H9 (cell line): ENCODE data around the gene NEAT1. TPM values are rescaled to one million over a fixed set of nuclear protein-coding genes. Genes with fewer than 3 reads are reported as not detected.

Experiments
- DNase-seq: peaks from one replicate; pipeline ENCODE4 v3.0.0-alpha.2; 2017
- H2AFZ ChIP-seq: one replicate; pipeline ENCODE4 v1.6.1; 2013; ENCODE audit warnings: mild to moderate bottlenecking, low read length, control low read depth, moderate library complexity
- H2AK5ac ChIP-seq: 2 replicates; pipeline ENCODE4 v1.6.1; 2013; ENCODE audit warnings: low read length, control low read depth, mixed read lengths; ENCODE audit not compliant: insufficient read length
- H2BK120ac ChIP-seq: one replicate; pipeline ENCODE4 v1.6.1; 2013; ENCODE audit warnings: low read depth, mild to moderate bottlenecking, low read length, control low read depth, inconsistent platforms; ENCODE audit not compliant: poor library complexity, severe bottlenecking
- H2BK12ac ChIP-seq: 2 replicates; pipeline ENCODE4 v1.6.1; 2013; ENCODE audit warnings: low read length, control low read depth, mixed read lengths, low read depth; ENCODE audit not compliant: insufficient read length
- H2BK15ac ChIP-seq: 2 replicates; pipeline ENCODE4 v1.6.1; 2013; ENCODE audit warnings: low read depth, low read length, control low read depth
- H2BK20ac ChIP-seq: one replicate; pipeline ENCODE4 v1.6.1; 2013; ENCODE audit warnings: low read depth, mild to moderate bottlenecking, low read length, control low read depth, inconsistent platforms; ENCODE audit not compliant: poor library complexity, severe bottlenecking
- H2BK5ac ChIP-seq: 2 replicates; pipeline ENCODE4 v1.6.1; 2013; ENCODE audit warnings: low read length, control low read depth, mixed read lengths; ENCODE audit not compliant: insufficient read length
- H3K14ac ChIP-seq: 2 replicates; pipeline ENCODE4 v1.6.1; 2013; ENCODE audit warnings: low read length, control low read depth; ENCODE audit not compliant: insufficient read depth
- H3K18ac ChIP-seq: 2 replicates; pipeline ENCODE4 v1.6.1; 2013; ENCODE audit warnings: low read depth, mild to moderate bottlenecking, mixed read lengths, low read length, control low read depth; ENCODE audit not compliant: insufficient read length
- H3K23ac ChIP-seq: 2 replicates; pipeline ENCODE4 v1.6.1; 2013; ENCODE audit warnings: low read length, control low read depth, mixed read lengths, low read depth; ENCODE audit not compliant: insufficient read length
- H3K23me2 ChIP-seq: 2 replicates; pipeline ENCODE4 v1.6.1; 2013; ENCODE audit warnings: low read depth, mild to moderate bottlenecking, mixed read lengths, low read length, control low read depth; ENCODE audit not compliant: insufficient read length, poor library complexity, severe bottlenecking
- H3K27ac ChIP-seq: 2 replicates; pipeline ENCODE4 v1.5.1; 2013; ENCODE audit warnings: low read length, control low read depth, mixed read lengths, low read depth; ENCODE audit not compliant: insufficient read length
- H3K27me3 ChIP-seq: 2 replicates; pipeline ENCODE4 v1.6.1; 2013; ENCODE audit warnings: low read length, control low read depth, inconsistent platforms; ENCODE audit not compliant: insufficient read depth
- H3K4ac ChIP-seq: 2 replicates; pipeline ENCODE4 v1.6.1; 2013; ENCODE audit warnings: low read depth, mild to moderate bottlenecking, control low read depth, inconsistent platforms, low read length, moderate library complexity
- H3K4me1 ChIP-seq: 2 replicates; pipeline ENCODE4 v1.6.1; 2013; ENCODE audit warnings: low read length, control low read depth, inconsistent platforms; ENCODE audit not compliant: insufficient read depth
- H3K4me2 ChIP-seq: 2 replicates; pipeline ENCODE4 v1.6.1; 2013; ENCODE audit warnings: low read length, control low read depth, mixed read lengths; ENCODE audit not compliant: insufficient read length, insufficient read depth
- H3K56ac ChIP-seq: 2 replicates; pipeline ENCODE4 v1.6.1; 2013; ENCODE audit warnings: low read depth, mild to moderate bottlenecking, mixed read lengths, low read length, control low read depth; ENCODE audit not compliant: insufficient read length
- H3K79me1 ChIP-seq: 2 replicates; pipeline ENCODE4 v1.6.1; 2013; ENCODE audit warnings: low read depth, mild to moderate bottlenecking, moderate library complexity, low read length, control low read depth, inconsistent platforms; ENCODE audit not compliant: insufficient read depth, poor library complexity, severe bottlenecking
- H3K79me2 ChIP-seq: 2 replicates; pipeline ENCODE4 v1.6.1; 2013; ENCODE audit warnings: low read length, control low read depth, inconsistent platforms; ENCODE audit not compliant: insufficient read depth
- H3K9ac ChIP-seq: 2 replicates; pipeline ENCODE4 v1.6.1; 2013; ENCODE audit warnings: low read length, control low read depth, mixed read lengths; ENCODE audit not compliant: insufficient read length; ENCODE audit errors: extremely low read depth
- H3K9me3 ChIP-seq: one replicate; pipeline ENCODE4 v1.6.1; 2013; ENCODE audit warnings: low read depth, low read length, inconsistent platforms; ENCODE audit not compliant: control insufficient read depth
- H3T11ph ChIP-seq: one replicate; pipeline ENCODE4 v1.6.1; 2013; ENCODE audit warnings: mild to moderate bottlenecking, low read length, control low read depth, inconsistent platforms
- H4K20me1 ChIP-seq: one replicate; pipeline ENCODE4 v1.6.1; 2013; ENCODE audit not compliant: control insufficient read depth, insufficient read length, insufficient read depth
- H4K5ac ChIP-seq: 2 replicates; pipeline ENCODE4 v1.6.1; 2013; ENCODE audit warnings: low read depth, mild to moderate bottlenecking, mixed read lengths, low read length, control low read depth; ENCODE audit not compliant: insufficient read length
- H4K8ac ChIP-seq: replicated peaks from 2 replicates; pipeline ENCODE4 v1.6.1; 2013; ENCODE audit warnings: low read length, control low read depth, mixed read lengths, low read depth; ENCODE audit not compliant: insufficient read length
- H4K91ac ChIP-seq: 2 replicates; pipeline ENCODE4 v1.6.1; 2013; ENCODE audit warnings: low read depth, mild to moderate bottlenecking, moderate library complexity, mixed read lengths, low read length, control low read depth; ENCODE audit not compliant: insufficient read length
- H3K27ac Mint-ChIP-seq, 3 experiments: 2 replicates in 2 of 3; 3 replicates in 1 of 3; pipeline ENCODE4 v1.8.0; 2020 to 2021; ENCODE audit warnings: mixed read lengths in 3 of 3, mild to moderate bottlenecking in 1 of 3, moderate library complexity in 1 of 3
- H3K27me3 Mint-ChIP-seq: 2 replicates; pipeline ENCODE4 v1.8.0; 2021; ENCODE audit warnings: low read depth, mild to moderate bottlenecking, moderate library complexity, mixed read lengths
- H3K36me3 Mint-ChIP-seq, 3 experiments: 2 replicates in 2 of 3; 3 replicates in 1 of 3; pipeline ENCODE4 v1.8.0; 2020 to 2021; ENCODE audit warnings: low read depth in 3 of 3, mixed read lengths in 3 of 3; ENCODE audit not compliant: insufficient read depth in 1 of 3
- H3K4me1 Mint-ChIP-seq, 2 experiments: 2 replicates each; pipeline ENCODE4 v1.8.0; 2020; ENCODE audit warnings: mixed read lengths in 2 of 2
- H3K4me3 Mint-ChIP-seq, 2 experiments: 2 replicates in 1 of 2; 3 replicates in 1 of 2; pipeline ENCODE4 v1.8.0; 2020 to 2021; ENCODE audit warnings: mild to moderate bottlenecking in 2 of 2, mixed read lengths in 2 of 2, moderate library complexity in 1 of 2
- H3K9me3 Mint-ChIP-seq, 2 experiments: 2 replicates in 1 of 2; 3 replicates in 1 of 2; pipeline ENCODE4 v1.8.0; 2020; ENCODE audit warnings: mild to moderate bottlenecking in 2 of 2, mixed read lengths in 2 of 2, moderate library complexity in 1 of 2
- WGBS: extraction: QIAGEN DNeasy Blood & Tissue Kit; methylation state at CpG from one replicate; pipeline ENCODE4 v1.1.7; 2013; ENCODE audit warnings: missing lambda C conversion rate, low lambda C conversion rate, mixed read lengths; ENCODE audit not compliant: insufficient read length; ENCODE audit errors: extremely low coverage; 5-methylcytosine and 5-hydroxymethylcytosine counted together
- total RNA-seq: library from RNA; stranded (reverse); gene quantifications from 2 replicates; pipeline ENCODE4 v1.2.1, GENCODE V29; 2021
- TF ChIP-seq, protein P1 (sequence below): fragments of 200-600 bp; sonication (generic); conservative IDR thresholded peaks from 3 replicates; pipeline ENCODE4 v1.8.0; 2021; ENCODE audit warnings: antibody characterized with exemption, mild to moderate bottlenecking

The NEAT1 gene
- total RNA-seq, 1 experiment from 2014 or later = 12.7 TPM

DNA sequence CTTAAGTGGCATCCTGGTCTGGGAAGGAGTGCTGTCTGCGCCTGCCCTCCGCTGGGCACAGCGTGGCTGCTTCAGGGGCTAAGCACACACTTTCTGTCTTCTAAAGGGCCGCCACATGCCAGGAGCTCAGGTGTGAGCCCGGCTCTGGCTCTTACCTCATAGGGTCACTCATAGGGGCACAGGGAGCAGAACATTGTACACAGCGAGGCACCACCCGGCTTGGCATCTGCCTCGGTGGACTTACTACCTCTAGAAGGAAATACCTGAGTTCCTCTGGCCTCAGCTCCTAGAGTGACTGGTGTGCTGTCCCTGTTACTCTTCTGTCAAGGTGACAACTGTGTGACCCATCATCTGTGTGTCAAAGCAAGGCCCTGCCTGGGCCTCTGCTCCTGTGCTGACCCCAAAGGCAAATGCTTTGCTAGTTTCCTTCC is 13.4 kb downstream of the NEAT1 start:
- Mint-ChIP-seq H3K4me1 (peaks cover 0 to 3% of the 10 kb centered on the region in 2 experiments; a peak in 1 of 4 replicates), H3K27ac (no peak overlapping the region), H3K36me3 (no peaks in the 10 kb centered on the region), H3K27me3 (peaks cover 3% of the 10 kb centered on the region; the same call in 1 of the 2 replicates), H3K9me3 (no peaks in the 10 kb centered on the region), H3K4me3 (no peak overlapping the region)
- H3K4ac ChIP-seq = no peak overlapping the region
- no peak overlapping the region for H2BK20ac ChIP-seq
- H3K79me2 ChIP-seq = no peaks in the 10 kb centered on the region
- no peak overlapping the region for H2BK15ac ChIP-seq
- no CpG with 5 or more reads among the region's 8 CpGs for WGBS
- no peak overlapping the region for H3K23ac ChIP-seq
- TF ChIP-seq, protein P1, sequence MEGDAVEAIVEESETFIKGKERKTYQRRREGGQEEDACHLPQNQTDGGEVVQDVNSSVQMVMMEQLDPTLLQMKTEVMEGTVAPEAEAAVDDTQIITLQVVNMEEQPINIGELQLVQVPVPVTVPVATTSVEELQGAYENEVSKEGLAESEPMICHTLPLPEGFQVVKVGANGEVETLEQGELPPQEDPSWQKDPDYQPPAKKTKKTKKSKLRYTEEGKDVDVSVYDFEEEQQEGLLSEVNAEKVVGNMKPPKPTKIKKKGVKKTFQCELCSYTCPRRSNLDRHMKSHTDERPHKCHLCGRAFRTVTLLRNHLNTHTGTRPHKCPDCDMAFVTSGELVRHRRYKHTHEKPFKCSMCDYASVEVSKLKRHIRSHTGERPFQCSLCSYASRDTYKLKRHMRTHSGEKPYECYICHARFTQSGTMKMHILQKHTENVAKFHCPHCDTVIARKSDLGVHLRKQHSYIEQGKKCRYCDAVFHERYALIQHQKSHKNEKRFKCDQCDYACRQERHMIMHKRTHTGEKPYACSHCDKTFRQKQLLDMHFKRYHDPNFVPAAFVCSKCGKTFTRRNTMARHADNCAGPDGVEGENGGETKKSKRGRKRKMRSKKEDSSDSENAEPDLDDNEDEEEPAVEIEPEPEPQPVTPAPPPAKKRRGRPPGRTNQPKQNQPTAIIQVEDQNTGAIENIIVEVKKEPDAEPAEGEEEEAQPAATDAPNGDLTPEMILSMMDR = no peak
- H3K27me3 ChIP-seq = no peaks in the 10 kb centered on the region
- DNase-seq = no peak
- H3K23me2 ChIP-seq = no peaks in the 10 kb centered on the region
- no peak overlapping the region for H3K27ac ChIP-seq
- no peak overlapping the region for H2BK120ac ChIP-seq
- H4K20me1 ChIP-seq = no peaks in the 10 kb centered on the region
- no peaks in the 10 kb centered on the region for H3K79me1 ChIP-seq
- H3K14ac ChIP-seq = no peak overlapping the region
- H2BK5ac ChIP-seq = no peak overlapping the region
- H3K4me1 ChIP-seq = no peaks in the 10 kb centered on the region
- H4K8ac ChIP-seq = no peak overlapping the region
- H3K18ac ChIP-seq = no peak overlapping the region
- no peak overlapping the region for H3K4me2 ChIP-seq
- no peak overlapping the region for H3K56ac ChIP-seq
- no peak overlapping the region for H2BK12ac ChIP-seq
- no peak overlapping the region for H4K91ac ChIP-seq
- H3T11ph ChIP-seq = no peak overlapping the region
- no peaks in the 10 kb centered on the region for H3K9me3 ChIP-seq
- no peak overlapping the region for H4K5ac ChIP-seq
- no peak overlapping the region for H2AFZ ChIP-seq
- H2AK5ac ChIP-seq = no peak overlapping the region
- H3K9ac ChIP-seq = no peak overlapping the region
